ENCODE results near the gene SIX4. TPM values are rescaled to one million over a fixed set of nuclear protein-coding genes. Genes with fewer than 3 reads are reported as not detected.

SIX4 gene
- total and polyA plus RNA-seq, 2 donors = 2.3 to 3.5 TPM

DNA sequence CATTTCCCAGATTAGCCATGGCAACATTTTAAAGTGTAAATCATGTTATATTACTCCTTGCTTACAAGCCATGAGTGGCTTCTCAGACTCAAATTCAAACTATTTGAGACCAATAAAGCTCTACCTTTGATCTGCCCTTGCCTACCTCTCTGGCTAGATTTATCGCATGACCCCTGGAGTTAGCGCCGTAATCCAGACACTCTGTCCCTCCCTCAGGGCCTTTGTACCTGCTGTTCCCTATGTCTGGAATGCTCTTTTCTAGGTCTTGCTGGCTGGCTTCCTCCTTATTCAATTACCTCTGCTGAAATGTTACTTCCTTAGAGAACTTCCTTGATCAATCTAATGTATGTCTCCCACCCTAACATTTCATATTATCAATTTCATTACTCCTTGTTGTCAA, 16.3 kb downstream of the SIX4 start:
- peaks cover 0 to 5% of the 10 kb centered on the region in 2 donors for H3K27me3 ChIP-seq (ENCODE audit: control insufficient read depth in 2 of 2, insufficient read depth in 1 of 2, low read length in 1 of 2)
- H3K36me3 ChIP-seq (ENCODE audit: control insufficient read depth in 2 of 2, insufficient read depth in 2 of 2, low read length in 1 of 2) = no peaks in the 10 kb centered on the region
- WGBS = over 99% methylated on average over 3 of the region's 3 CpGs
- H3K4me1 ChIP-seq (ENCODE audit: control insufficient read depth in 2 of 2, insufficient read depth in 2 of 2, low read length in 2 of 2) = no peaks in the 10 kb centered on the region
- H3K9me3 ChIP-seq (ENCODE audit: control insufficient read depth in 2 of 2, insufficient read depth in 1 of 2, low read length in 1 of 2) = no peaks in the 10 kb centered on the region
- no peak overlapping the region for H3K27ac ChIP-seq (ENCODE audit: low read depth in 1 of 2, low read length in 1 of 2)
- DNase-seq (ENCODE audit: low read depth in 6 of 9, low spot score in 9 of 9) = no peak
- H3K4me3 ChIP-seq (ENCODE audit: low read length in 2 of 2) = no peak overlapping the region

DNA sequence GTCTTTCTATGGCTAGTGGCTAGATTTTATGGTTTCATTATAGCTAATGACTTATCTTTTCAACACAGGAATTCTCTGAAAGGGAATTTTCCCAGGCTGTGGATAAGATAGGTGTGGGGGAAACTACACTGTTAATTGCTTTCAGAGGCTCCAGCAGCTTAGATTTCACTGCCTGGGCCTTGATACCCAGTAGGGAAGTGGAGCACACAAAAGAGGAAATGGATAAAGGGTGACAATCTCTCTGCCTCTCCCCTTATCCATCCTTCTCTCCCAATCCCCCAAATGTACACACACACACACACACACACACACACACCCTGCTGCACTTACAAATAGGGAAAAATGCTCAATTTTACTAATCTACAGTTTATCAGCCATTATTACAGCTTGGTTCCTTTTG, 19.1 kb downstream of the SIX4 start:
- no peak for DNase-seq (ENCODE audit: low read depth in 6 of 9, low spot score in 9 of 9)
- Histone ChIP-seq H3K9me3 (ENCODE audit: control insufficient read depth in 2 of 2, insufficient read depth in 1 of 2, low read length in 1 of 2) (peaks cover 0 to 4% of the 10 kb centered on the region in 2 donors), H3K27me3 (ENCODE audit: control insufficient read depth in 2 of 2, insufficient read depth in 1 of 2, low read length in 1 of 2) (peaks cover 0 to 2% of the 10 kb centered on the region in 2 donors), H3K4me3 (ENCODE audit: low read length in 2 of 2) (no peak overlapping the region), H3K4me1 (ENCODE audit: control insufficient read depth in 2 of 2, insufficient read depth in 2 of 2, low read length in 2 of 2) (no peaks in the 10 kb centered on the region), H3K27ac (ENCODE audit: low read depth in 1 of 2, low read length in 1 of 2) (no peak overlapping the region), H3K36me3 (ENCODE audit: control insufficient read depth in 2 of 2, insufficient read depth in 2 of 2, low read length in 1 of 2) (no peaks in the 10 kb centered on the region)

DNA sequence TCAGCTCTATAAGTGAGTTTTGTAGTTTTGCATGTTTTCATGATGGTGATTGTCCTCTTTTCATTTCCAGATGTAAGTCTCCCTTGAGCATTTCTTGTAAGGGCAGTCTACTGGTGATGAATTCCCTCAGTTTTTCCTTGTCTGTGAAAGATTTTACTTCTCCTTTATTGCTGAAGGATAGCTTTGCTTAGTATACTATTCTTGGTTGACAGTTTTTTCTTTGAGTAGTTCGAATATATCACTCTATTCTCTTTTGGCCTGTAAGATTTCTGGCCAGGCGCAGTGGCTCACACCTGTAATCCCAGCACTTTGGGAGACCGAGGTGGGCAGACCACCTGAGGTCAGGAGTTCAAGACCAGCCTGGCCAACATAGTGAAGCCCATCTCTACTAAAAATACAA, 23.6 kb downstream of the SIX4 start:
- Histone ChIP-seq H3K4me3 (ENCODE audit: low read length in 2 of 2) (no peak overlapping the region), H3K27me3 (ENCODE audit: control insufficient read depth in 2 of 2, insufficient read depth in 1 of 2, low read length in 1 of 2) (peaks cover 0 to 2% of the 10 kb centered on the region in 2 donors), H3K4me1 (ENCODE audit: control insufficient read depth in 2 of 2, insufficient read depth in 2 of 2, low read length in 2 of 2) (no peaks in the 10 kb centered on the region), H3K9me3 (ENCODE audit: control insufficient read depth in 2 of 2, insufficient read depth in 1 of 2, low read length in 1 of 2) (peaks cover 0 to 4% of the 10 kb centered on the region in 2 donors), H3K36me3 (ENCODE audit: control insufficient read depth in 2 of 2, insufficient read depth in 2 of 2, low read length in 1 of 2) (no peaks in the 10 kb centered on the region), H3K27ac (ENCODE audit: low read depth in 1 of 2, low read length in 1 of 2) (no peak overlapping the region)
- WGBS = 96% methylated on average over 3 of the region's 3 CpGs
- no peak for DNase-seq (ENCODE audit: low read depth in 6 of 9, low spot score in 9 of 9)

DNA sequence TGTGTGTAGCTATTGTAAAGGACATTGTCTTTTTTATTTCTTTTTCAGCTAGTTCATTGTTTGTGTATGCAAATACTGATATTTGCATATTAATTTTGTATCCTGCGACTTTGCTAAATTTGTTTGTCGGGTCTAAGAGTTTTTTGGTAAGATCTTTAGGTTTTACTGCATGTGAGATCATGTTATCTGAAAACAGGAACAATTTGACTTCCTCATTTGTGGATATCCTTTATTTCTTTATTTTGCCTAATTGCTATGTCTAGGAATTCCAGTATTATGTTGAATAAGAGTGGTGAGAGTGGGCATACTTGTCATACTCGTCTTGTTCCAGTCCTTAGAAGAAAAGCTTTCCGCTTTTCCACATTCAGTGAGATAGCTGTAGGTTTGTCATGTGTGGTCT, 28.8 kb downstream of the SIX4 start:
- H3K4me3 ChIP-seq (ENCODE audit: low read length in 2 of 2) = no peak overlapping the region
- WGBS = 84% methylated on average over 4 of the region's 4 CpGs
- H3K27ac ChIP-seq (ENCODE audit: low read depth in 1 of 2, low read length in 1 of 2) = no peak overlapping the region
- no peaks in the 10 kb centered on the region for H3K9me3 ChIP-seq (ENCODE audit: control insufficient read depth in 2 of 2, insufficient read depth in 1 of 2, low read length in 1 of 2)
- no peak for DNase-seq (ENCODE audit: low read depth in 6 of 9, low spot score in 9 of 9)
- H3K4me1 ChIP-seq (ENCODE audit: control insufficient read depth in 2 of 2, insufficient read depth in 2 of 2, low read length in 2 of 2) = no peaks in the 10 kb centered on the region
- H3K36me3 ChIP-seq (ENCODE audit: control insufficient read depth in 2 of 2, insufficient read depth in 2 of 2, low read length in 1 of 2) = no peaks in the 10 kb centered on the region
- no peaks in the 10 kb centered on the region for H3K27me3 ChIP-seq (ENCODE audit: control insufficient read depth in 2 of 2, insufficient read depth in 1 of 2, low read length in 1 of 2)

DNA sequence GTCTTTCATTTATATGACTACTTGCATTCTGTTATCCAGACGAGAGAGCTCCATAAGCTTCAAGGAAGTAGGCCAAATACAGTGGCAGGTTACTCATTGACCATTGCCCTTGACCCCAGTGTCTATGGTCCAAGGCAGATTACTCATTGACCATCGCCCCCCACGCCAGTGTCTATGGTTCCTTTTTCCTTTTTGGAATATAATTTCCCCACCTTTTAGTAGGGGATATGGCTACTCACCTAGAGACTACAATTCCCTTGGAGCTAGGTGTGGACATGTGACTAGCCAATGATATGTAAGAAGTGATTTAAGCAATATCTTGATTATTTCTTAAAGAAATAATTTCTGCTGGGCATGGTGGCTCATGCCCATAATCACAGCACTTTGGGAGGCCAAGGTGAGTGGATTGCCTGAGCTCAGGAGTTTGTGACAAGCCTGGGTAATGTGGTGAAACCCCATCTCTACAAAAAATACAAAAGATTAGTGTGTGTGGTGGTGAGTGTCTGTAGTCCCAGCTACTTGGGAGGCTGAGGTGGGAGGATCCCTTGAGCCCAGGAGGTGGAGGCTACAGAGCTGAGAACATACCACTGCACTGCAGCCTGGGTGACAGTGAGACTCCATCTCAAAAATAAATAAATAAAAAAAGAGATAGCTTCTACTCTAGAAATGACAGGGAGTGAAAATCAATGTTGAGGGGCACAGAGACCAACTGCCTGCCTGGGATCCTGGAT, 32.6 kb downstream of the SIX4 start:
- WGBS = 96% methylated on average over 3 of the region's 3 CpGs
- Histone ChIP-seq H3K27me3 (ENCODE audit: control insufficient read depth in 2 of 2, insufficient read depth in 1 of 2, low read length in 1 of 2) (no peaks in the 10 kb centered on the region), H3K36me3 (ENCODE audit: control insufficient read depth in 2 of 2, insufficient read depth in 2 of 2, low read length in 1 of 2) (no peaks in the 10 kb centered on the region), H3K4me3 (ENCODE audit: low read length in 2 of 2) (no peak overlapping the region), H3K27ac (ENCODE audit: low read depth in 1 of 2, low read length in 1 of 2) (no peak overlapping the region), H3K9me3 (ENCODE audit: control insufficient read depth in 2 of 2, insufficient read depth in 1 of 2, low read length in 1 of 2) (no peaks in the 10 kb centered on the region), H3K4me1 (ENCODE audit: control insufficient read depth in 2 of 2, insufficient read depth in 2 of 2, low read length in 2 of 2) (no peaks in the 10 kb centered on the region)
- DNase-seq (ENCODE audit: low read depth in 6 of 9, low spot score in 9 of 9) = no peak

DNA sequence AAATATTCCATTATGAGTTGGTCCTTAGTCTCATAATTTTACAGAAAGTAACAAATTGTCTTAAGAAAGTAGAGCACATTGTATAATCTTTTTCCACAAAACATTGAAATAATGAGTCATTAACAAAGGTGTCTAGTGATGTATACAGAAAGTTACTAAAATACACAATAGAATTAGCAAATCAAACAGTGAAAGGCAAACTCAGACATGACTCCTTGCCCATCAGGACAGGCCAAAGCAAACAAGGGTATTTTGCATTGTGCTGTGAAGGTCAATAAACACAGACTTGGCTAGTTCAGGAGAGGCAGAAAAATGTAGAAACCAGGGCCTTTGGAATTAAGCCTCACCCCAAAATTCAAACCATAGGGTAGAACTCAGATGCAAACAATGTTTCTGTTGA, 37.3 kb downstream of the SIX4 start:
- no peaks in the 10 kb centered on the region for H3K27me3 ChIP-seq (ENCODE audit: control insufficient read depth in 2 of 2, insufficient read depth in 1 of 2, low read length in 1 of 2)
- H3K4me3 ChIP-seq (ENCODE audit: low read length in 2 of 2) = no peak overlapping the region
- H3K27ac ChIP-seq (ENCODE audit: low read depth in 1 of 2, low read length in 1 of 2) = no peak overlapping the region
- DNase-seq (ENCODE audit: low read depth in 6 of 9, low spot score in 9 of 9) = no peak
- no peaks in the 10 kb centered on the region for H3K36me3 ChIP-seq (ENCODE audit: control insufficient read depth in 2 of 2, insufficient read depth in 2 of 2, low read length in 1 of 2)
- no peaks in the 10 kb centered on the region for H3K4me1 ChIP-seq (ENCODE audit: control insufficient read depth in 2 of 2, insufficient read depth in 2 of 2, low read length in 2 of 2)
- H3K9me3 ChIP-seq (ENCODE audit: control insufficient read depth in 2 of 2, insufficient read depth in 1 of 2, low read length in 1 of 2) = no peaks in the 10 kb centered on the region

DNA sequence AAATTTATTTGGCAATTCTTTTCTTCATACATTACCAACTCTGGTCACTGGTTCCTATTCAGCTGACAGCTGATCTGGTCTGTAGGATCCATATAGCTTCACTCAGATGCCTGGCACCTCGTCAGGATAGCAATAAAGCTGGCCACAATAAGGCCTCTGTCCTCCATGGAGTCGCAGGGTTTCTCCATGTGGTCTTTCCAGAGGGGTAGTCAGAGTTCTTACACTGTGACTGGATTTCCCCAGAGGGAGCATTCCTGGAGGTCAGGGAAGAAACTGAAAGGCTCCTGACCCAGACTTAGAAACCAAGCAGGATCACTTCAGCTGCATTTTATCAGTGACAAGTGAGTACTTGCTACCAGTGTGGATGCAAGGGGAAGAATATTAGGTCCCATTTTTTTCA, 39.9 kb downstream of the SIX4 start:
- H3K27me3 ChIP-seq (ENCODE audit: control insufficient read depth in 2 of 2, insufficient read depth in 1 of 2, low read length in 1 of 2) = no peaks in the 10 kb centered on the region
- H3K36me3 ChIP-seq (ENCODE audit: control insufficient read depth in 2 of 2, insufficient read depth in 2 of 2, low read length in 1 of 2) = no peaks in the 10 kb centered on the region
- DNase-seq (ENCODE audit: low read depth in 6 of 9, low spot score in 9 of 9) = no peak
- 89% methylated on average over 2 of the region's 2 CpGs for WGBS
- H3K9me3 ChIP-seq (ENCODE audit: control insufficient read depth in 2 of 2, insufficient read depth in 1 of 2, low read length in 1 of 2) = no peaks in the 10 kb centered on the region
- H3K27ac ChIP-seq (ENCODE audit: low read depth in 1 of 2, low read length in 1 of 2) = no peak overlapping the region
- no peaks in the 10 kb centered on the region for H3K4me1 ChIP-seq (ENCODE audit: control insufficient read depth in 2 of 2, insufficient read depth in 2 of 2, low read length in 2 of 2)
- H3K4me3 ChIP-seq (ENCODE audit: low read length in 2 of 2) = no peak overlapping the region

DNA sequence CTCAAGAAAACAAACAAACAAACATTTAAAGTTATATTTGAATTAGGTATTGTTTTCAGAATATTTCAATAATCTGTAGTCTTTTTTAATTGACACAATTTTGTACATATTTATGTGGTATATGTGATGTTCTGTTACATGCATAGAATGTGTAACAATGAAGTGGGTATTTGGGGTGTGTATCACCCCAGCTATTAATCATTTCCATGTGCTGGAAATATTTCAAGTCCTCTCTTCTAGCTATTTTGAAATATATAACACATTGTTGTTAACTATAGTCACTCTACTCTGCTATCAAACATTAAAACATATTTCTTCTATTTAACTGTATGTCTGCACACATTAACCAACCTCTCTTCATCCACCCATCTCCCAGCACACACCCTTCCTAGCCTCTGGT, 42.9 kb downstream of the SIX4 start:
- Histone ChIP-seq H3K36me3 (ENCODE audit: control insufficient read depth in 2 of 2, insufficient read depth in 2 of 2, low read length in 1 of 2) (no peaks in the 10 kb centered on the region), H3K27ac (ENCODE audit: low read depth in 1 of 2, low read length in 1 of 2) (no peak overlapping the region), H3K9me3 (ENCODE audit: control insufficient read depth in 2 of 2, insufficient read depth in 1 of 2, low read length in 1 of 2) (no peaks in the 10 kb centered on the region), H3K27me3 (ENCODE audit: control insufficient read depth in 2 of 2, insufficient read depth in 1 of 2, low read length in 1 of 2) (no peaks in the 10 kb centered on the region), H3K4me3 (ENCODE audit: low read length in 2 of 2) (no peak overlapping the region), H3K4me1 (ENCODE audit: control insufficient read depth in 2 of 2, insufficient read depth in 2 of 2, low read length in 2 of 2) (no peaks in the 10 kb centered on the region)
- no peak for DNase-seq (ENCODE audit: low read depth in 6 of 9, low spot score in 9 of 9)

DNA sequence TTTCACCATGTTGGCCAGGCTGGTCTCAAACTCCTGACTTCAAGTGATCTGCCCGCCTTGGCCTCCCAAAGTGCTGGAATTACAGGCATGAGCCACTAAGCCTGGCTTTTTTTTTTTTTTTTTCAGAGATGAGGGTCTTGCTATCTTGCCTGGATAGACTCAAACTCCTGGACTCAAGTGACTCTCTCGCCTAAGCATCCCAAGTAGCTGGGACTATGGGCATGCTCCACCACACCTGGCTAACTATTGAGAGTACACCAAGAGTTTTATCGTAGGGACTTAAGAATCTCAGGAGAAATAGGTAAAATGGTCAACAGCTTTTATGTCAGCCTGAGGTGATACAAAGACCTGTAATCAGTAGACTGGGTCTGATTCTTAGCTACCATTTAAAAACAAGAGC, 43.6 kb downstream of the SIX4 start:
- DNase-seq (ENCODE audit: low read depth in 6 of 9, low spot score in 9 of 9) = no peak
- no peak overlapping the region for H3K27ac ChIP-seq (ENCODE audit: low read depth in 1 of 2, low read length in 1 of 2)
- no peaks in the 10 kb centered on the region for H3K36me3 ChIP-seq (ENCODE audit: control insufficient read depth in 2 of 2, insufficient read depth in 2 of 2, low read length in 1 of 2)
- no peaks in the 10 kb centered on the region for H3K9me3 ChIP-seq (ENCODE audit: control insufficient read depth in 2 of 2, insufficient read depth in 1 of 2, low read length in 1 of 2)
- no peaks in the 10 kb centered on the region for H3K4me1 ChIP-seq (ENCODE audit: control insufficient read depth in 2 of 2, insufficient read depth in 2 of 2, low read length in 2 of 2)
- no peaks in the 10 kb centered on the region for H3K27me3 ChIP-seq (ENCODE audit: control insufficient read depth in 2 of 2, insufficient read depth in 1 of 2, low read length in 1 of 2)
- H3K4me3 ChIP-seq (ENCODE audit: low read length in 2 of 2) = no peak overlapping the region
- 94% methylated on average over 3 of the region's 3 CpGs for WGBS
